Stimulated activated CD8-positive, alpha-beta memory T cell treated with anti-CD3 and anti-CD28 coated beads, Interleukin-4, amount 100 ng/mL, for 4 hours (primary cell): Measurements from ENCODE around the gene TAL1.

ENCODE experiments used
- DNase-seq, 2 donors: peaks; one replicate each; pipeline ENCODE4 v3.0.0-alpha.2; 2020; ENCODE audit warnings: low read depth in 2 of 2, low spot score in 1 of 2

Gene TAL1

DNA sequence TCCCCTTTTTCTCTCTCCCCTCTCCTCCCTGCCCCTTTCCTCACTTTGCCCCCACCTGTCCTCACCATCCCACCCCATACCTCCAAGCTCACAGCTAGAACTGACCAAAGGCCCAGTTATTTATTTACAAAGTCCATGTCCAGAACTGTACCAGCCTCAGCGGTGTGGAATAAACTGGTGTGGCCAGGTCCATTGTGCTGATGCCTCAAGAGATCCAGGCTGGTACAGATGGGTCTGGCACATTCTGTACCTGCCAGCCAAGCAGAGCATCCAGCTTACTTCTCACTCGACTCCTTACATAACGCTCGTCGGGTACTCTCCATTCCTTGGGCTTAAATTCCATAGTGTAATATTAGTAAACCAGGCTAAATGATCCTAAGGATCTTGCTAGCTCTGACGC lies 54.0 kb downstream of the TAL1 start:
- no peak for DNase-seq

DNA sequence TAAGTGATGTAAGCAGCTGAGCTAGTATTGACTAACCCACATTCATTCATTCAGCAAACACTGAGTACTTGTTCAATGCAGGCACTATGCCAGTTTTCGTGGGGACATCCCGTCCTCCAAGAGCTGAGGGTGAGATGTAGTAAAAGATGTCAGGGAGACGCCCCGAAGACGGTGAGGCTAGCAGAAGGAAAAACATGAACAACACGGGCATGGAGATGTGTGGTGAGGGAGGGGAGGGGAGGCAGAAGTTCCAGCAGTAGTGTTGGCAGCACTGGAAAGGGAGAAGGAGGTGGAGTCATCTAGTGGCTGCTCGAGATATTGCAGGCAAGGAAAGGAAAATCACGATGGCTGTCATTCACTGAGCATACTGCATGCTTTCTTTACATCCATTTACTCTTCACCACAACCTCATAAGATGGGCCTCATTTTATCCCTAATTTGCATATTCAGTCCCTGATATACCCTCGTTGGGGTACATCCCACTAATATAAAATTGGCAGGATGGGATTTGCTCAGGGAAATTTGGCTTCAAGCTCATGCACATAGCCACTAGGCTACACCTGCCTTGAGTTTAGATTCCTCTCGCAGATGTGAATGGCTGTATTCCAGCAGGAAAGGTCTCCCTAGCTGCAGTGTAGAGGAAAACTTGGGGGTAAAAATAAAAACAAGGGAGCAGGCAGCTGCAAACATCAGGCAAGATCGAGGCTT lies 56.6 kb downstream of the TAL1 start:
- no peak for DNase-seq

DNA sequence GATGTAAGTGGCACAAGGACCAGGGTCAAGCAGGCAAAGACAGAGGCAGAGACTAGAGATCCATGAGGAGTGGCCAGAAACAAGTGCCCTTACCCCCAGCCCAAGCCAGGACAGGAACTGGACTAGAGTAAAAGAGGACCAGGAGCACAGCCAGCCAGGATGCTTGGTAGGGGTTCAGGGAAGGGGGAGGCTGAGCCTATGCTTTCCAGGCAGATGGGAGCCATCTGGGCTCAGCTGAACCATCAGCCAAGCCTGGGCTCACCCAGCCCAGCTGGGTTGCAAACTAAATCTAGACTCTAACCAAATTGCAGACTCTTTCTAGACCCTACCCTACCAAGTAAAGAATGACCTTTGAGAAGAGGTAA lies 57.4 kb downstream of the TAL1 start:
- no peak for DNase-seq

DNA sequence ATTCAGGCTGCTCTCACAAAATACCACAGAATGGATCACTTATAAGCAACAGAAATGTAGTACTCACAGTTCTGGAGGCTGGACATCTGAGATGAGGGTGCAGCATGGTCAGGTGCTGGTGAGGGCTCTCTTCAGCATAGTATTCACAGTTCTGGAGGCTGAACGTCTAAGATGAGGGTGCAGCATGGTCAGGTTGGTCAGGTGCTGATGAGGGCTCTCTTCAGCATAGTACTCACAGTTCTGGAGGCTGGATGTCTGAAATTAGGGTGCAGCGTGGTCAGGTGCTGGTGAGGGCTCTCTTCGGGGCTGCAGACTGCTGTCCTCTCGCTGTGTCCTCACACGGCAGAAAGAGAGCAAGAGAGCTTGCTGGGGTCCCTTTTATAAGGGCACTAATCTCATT lies 59.2 kb downstream of the TAL1 start:
- DNase-seq: no peak
